ENCODE results near the gene NLGN1. TPM values are rescaled to one million over a fixed set of nuclear protein-coding genes. Genes with fewer than 3 reads are reported as not detected.

NLGN1 gene
- total RNA-seq, 2 donors from 2014 or later: 0.36 to 11.7 TPM

DNA sequence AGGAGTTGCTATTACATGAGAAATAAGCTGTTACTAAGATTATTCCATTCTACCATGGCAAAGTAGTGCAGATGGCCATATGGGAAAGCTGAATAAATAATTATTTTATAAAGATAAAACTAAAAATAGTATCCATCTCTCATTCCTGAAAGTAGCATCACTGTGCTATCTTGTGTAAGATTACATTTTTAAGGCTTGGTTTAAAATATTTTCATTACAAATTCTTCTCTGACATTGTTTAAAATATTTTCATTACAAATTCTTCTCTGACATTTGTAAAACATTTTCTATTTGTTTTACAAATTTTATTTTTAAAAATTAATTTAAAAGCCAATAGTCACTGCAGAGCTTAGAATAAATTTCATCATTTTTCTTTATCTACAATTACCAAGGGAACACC lies 796.1 kb downstream of the NLGN1 start:
- no peaks in the 10 kb centered on the region for H3K36me3 ChIP-seq
- no peak for DNase-seq (ENCODE audit: low spot score)
- H3K4me1 ChIP-seq (replicated peaks): no peaks in the 10 kb centered on the region
- no peaks in the 10 kb centered on the region for H3K27me3 ChIP-seq (replicated peaks; ENCODE audit: insufficient read depth)
- H3K4me3 ChIP-seq: no peak overlapping the region
- TF ChIP-seq, protein P1, sequence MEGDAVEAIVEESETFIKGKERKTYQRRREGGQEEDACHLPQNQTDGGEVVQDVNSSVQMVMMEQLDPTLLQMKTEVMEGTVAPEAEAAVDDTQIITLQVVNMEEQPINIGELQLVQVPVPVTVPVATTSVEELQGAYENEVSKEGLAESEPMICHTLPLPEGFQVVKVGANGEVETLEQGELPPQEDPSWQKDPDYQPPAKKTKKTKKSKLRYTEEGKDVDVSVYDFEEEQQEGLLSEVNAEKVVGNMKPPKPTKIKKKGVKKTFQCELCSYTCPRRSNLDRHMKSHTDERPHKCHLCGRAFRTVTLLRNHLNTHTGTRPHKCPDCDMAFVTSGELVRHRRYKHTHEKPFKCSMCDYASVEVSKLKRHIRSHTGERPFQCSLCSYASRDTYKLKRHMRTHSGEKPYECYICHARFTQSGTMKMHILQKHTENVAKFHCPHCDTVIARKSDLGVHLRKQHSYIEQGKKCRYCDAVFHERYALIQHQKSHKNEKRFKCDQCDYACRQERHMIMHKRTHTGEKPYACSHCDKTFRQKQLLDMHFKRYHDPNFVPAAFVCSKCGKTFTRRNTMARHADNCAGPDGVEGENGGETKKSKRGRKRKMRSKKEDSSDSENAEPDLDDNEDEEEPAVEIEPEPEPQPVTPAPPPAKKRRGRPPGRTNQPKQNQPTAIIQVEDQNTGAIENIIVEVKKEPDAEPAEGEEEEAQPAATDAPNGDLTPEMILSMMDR (IDR thresholded peaks at IDR 0.05): no peak
- TF ChIP-seq POLR2AphosphoS5 (IDR thresholded peaks at IDR 0.05) (no peak), POLR2A (IDR thresholded peaks at IDR 0.05) (no peak)
- no peak overlapping the region for H3K27ac ChIP-seq
- no peaks in the 10 kb centered on the region for H3K9me3 ChIP-seq
- intact Hi-C loops (cut with DNase I): no loop called here

DNA sequence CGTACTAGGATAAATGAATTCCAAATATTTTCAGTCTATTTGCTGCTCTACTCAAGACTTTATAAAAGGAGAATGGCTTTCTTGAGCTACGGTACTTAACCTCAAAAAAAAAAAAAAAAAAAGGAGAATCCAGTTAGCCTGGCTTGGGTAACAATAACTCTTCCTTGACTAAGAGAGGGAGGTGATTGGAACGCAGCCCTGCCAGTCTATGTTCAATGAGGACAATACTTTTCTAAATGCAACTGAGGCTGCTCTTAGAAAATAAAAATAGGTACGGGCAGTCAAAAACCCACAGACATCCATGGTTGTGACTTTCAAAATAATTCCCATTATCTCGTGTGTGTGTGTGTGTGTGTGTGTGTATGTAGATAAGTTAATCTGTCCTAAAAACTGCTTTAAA lies 799.9 kb downstream of the NLGN1 start:
- Histone ChIP-seq H3K27me3 (replicated peaks; ENCODE audit: insufficient read depth) (no peaks in the 10 kb centered on the region), H3K4me1 (replicated peaks) (no peaks in the 10 kb centered on the region), H3K27ac (no peak overlapping the region), H3K4me3 (no peak overlapping the region), H3K9me3 (no peaks in the 10 kb centered on the region), H3K36me3 (no peaks in the 10 kb centered on the region)
- 77% methylated on average over 5 of the region's 5 CpGs for WGBS
- TF ChIP-seq, protein P1 (IDR thresholded peaks at IDR 0.05): no peak
- no peak for TF ChIP-seq POLR2A (IDR thresholded peaks at IDR 0.05)
- DNase-seq (ENCODE audit: low spot score): no peak
- intact Hi-C loops (cut with DNase I): no loop called here

DNA sequence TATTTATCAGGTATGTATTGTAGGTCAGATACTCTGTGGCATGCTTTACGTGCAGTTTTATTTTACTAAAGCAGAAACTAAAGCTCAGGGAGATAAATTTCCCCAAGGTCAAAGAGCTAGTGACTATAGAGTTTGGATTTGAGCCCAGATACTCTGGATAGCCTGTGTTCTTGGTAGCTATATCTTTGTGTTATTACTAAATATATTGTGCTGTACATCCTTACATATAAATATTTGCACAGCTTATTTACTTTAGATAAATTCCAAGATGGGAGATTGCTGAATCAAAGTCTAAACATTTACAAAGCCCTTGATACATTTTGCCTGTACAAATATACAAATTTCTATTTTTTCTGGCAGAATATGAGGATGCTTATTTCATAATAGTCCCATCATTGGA lies 800.7 kb downstream of the NLGN1 start:
- intact Hi-C loops (cut with DNase I): no loop called here
- no peaks in the 10 kb centered on the region for H3K27me3 ChIP-seq (replicated peaks; ENCODE audit: insufficient read depth)
- 83% methylated on average over 1 of the region's 1 CpG for WGBS
- no peaks in the 10 kb centered on the region for H3K9me3 ChIP-seq
- no peak for DNase-seq (ENCODE audit: low spot score)
- no peak for TF ChIP-seq POLR2AphosphoS5 (IDR thresholded peaks at IDR 0.05)
- TF ChIP-seq, protein P1 (IDR thresholded peaks at IDR 0.05): no peak
- no peak for TF ChIP-seq POLR2A (IDR thresholded peaks at IDR 0.05)
- no peaks in the 10 kb centered on the region for H3K36me3 ChIP-seq
- no peak overlapping the region for H3K4me3 ChIP-seq
- H3K4me1 ChIP-seq (replicated peaks): no peaks in the 10 kb centered on the region
- no peak overlapping the region for H3K27ac ChIP-seq

DNA sequence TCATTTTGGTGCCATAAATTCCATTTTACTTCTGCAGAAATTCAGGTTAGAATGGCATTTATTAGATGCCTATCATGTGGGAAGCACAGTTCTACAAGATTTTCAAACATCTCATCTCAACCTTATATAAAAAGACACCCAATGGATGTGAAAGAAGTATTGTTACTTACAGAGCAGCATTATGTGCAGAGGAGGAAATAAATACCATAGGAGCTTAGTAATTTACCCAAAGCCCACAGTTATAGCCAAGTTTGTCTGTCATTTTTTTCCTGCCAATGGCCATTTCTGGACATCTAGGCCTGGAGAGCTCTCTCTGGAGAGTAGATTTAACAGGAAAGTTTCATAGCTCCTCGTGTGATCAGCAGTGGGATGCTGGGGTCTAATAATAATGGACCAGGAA lies 802.2 kb downstream of the NLGN1 start:
- WGBS: 84% methylated on average over 1 of the region's 1 CpG
- H3K4me3 ChIP-seq: no peak overlapping the region
- no peaks in the 10 kb centered on the region for H3K4me1 ChIP-seq (replicated peaks)
- intact Hi-C loops (cut with DNase I): no loop called here
- no peaks in the 10 kb centered on the region for H3K36me3 ChIP-seq
- H3K9me3 ChIP-seq: no peaks in the 10 kb centered on the region
- H3K27me3 ChIP-seq (replicated peaks; ENCODE audit: insufficient read depth): no peaks in the 10 kb centered on the region
- TF ChIP-seq POLR2A (IDR thresholded peaks at IDR 0.05) (no peak), POLR2AphosphoS5 (IDR thresholded peaks at IDR 0.05) (no peak)
- TF ChIP-seq, protein P1 (IDR thresholded peaks at IDR 0.05): no peak
- DNase-seq (ENCODE audit: low spot score): no peak
- H3K27ac ChIP-seq: no peak overlapping the region

DNA sequence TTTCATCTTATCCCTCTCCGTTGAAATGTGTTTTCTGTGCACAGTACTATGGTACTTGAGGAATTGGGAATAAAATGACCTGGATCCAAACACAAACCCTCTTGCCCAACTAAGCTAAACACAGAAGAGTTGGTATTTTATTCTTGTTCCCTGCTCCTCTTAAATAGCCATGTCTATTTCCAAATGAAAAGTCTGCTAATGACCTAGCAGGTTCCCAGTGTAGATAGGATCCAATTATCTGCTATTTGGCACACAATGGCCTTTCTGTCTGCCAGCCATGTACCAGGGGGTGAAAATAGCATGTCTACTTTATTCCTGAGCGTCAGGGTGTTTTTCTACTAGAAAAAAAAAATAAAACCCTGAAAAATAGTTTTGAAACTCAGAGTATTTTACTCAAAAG lies 804.6 kb downstream of the NLGN1 start:
- DNase-seq (ENCODE audit: low spot score): no peak
- intact Hi-C loops (cut with DNase I): no loop called here
- H3K27ac ChIP-seq: no peak overlapping the region
- TF ChIP-seq, protein P1 (IDR thresholded peaks at IDR 0.05): no peak
- TF ChIP-seq POLR2AphosphoS5 (IDR thresholded peaks at IDR 0.05) (no peak), POLR2A (IDR thresholded peaks at IDR 0.05) (no peak)
- H3K36me3 ChIP-seq: no peaks in the 10 kb centered on the region
- 60% methylated on average over 2 of the region's 2 CpGs for WGBS
- no peak overlapping the region for H3K4me3 ChIP-seq
- no peaks in the 10 kb centered on the region for H3K9me3 ChIP-seq
- no peaks in the 10 kb centered on the region for H3K27me3 ChIP-seq (replicated peaks; ENCODE audit: insufficient read depth)
- H3K4me1 ChIP-seq (replicated peaks): no peaks in the 10 kb centered on the region
